OCI-LY7 (cell line): ENCODE measurements around the gene DLX5. TPM values are rescaled to one million over a fixed set of nuclear protein-coding genes. Genes with fewer than 3 reads are reported as not detected.

ENCODE experiments used
- BruUV-seq: library from RNA; stranded (reverse); fragments of 400-500 nt; replicated peaks from 2 replicates; lab custom pipeline; 2021; lab: Mats Ljungman, UMichigan
- CTCF ChIA-PET: fragments of 300-600 bp; sonication (Branson Sonifier 250); formaldehyde crosslinking; loops from one replicate; lab custom pipeline; 2022; ENCODE audit warnings: antibody characterized with exemption; ENCODE audit not compliant: unreplicated experiment; lab: Charles Lee
- POLR2A ChIA-PET: fragments of 300-600 bp; sonication (Branson Sonifier 250); formaldehyde crosslinking; loops from one replicate; lab custom pipeline; 2022; ENCODE audit warnings: antibody characterized with exemption; lab: Charles Lee
- DNase-seq: peaks from one replicate; pipeline ENCODE4 v3.0.0-alpha.2; 2015; ENCODE audit warnings: low spot score
- H2AFZ ChIP-seq: fragments of 200-600 bp; sonication (generic), shearing (Covaris generic); 2 replicates; pipeline ENCODE4 v1.6.1; 2014; ENCODE audit warnings: mild to moderate bottlenecking, antibody characterized with exemption, low read length, moderate library complexity
- H3K27ac ChIP-seq: fragments of 200-600 bp; sonication (generic); 2 replicates; pipeline ENCODE4 v1.5.1; 2014; ENCODE audit warnings: mixed run types, low read depth, mild to moderate bottlenecking, moderate library complexity, low read length, inconsistent platforms; ENCODE audit not compliant: poor library complexity, severe bottlenecking
- H3K36me3 ChIP-seq: fragments of 200-600 bp; sonication (generic); 2 replicates; pipeline ENCODE4 v1.6.1; 2014; ENCODE audit warnings: mild to moderate bottlenecking, antibody characterized with exemption, low read length, moderate library complexity, mixed read lengths; ENCODE audit not compliant: insufficient read depth
- H3K4me1 ChIP-seq: fragments of 200-600 bp; sonication (generic); 2 replicates; pipeline ENCODE4 v1.5.1; 2014; ENCODE audit warnings: mild to moderate bottlenecking, low read length; ENCODE audit not compliant: insufficient read depth, poor library complexity, severe bottlenecking
- H3K4me2 ChIP-seq: fragments of 200-600 bp; sonication (generic); 2 replicates; pipeline ENCODE4 v1.6.1; 2014; ENCODE audit warnings: mild to moderate bottlenecking, low read length
- H3K4me3 ChIP-seq: fragments of 200-600 bp; sonication (generic); 2 replicates; pipeline ENCODE4 v1.5.1; 2014; ENCODE audit warnings: mild to moderate bottlenecking, low read depth, low read length; ENCODE audit not compliant: poor library complexity, severe bottlenecking
- H3K79me2 ChIP-seq: fragments of 200-600 bp; sonication (generic); 2 replicates; pipeline ENCODE4 v1.6.1; 2016; ENCODE audit warnings: low read depth, mild to moderate bottlenecking, low read length, moderate library complexity, mixed read lengths; ENCODE audit not compliant: insufficient read depth
- H3K9me2 ChIP-seq: fragments of 200-600 bp; sonication (generic); 2 replicates; pipeline ENCODE4 v1.6.1; 2016; ENCODE audit warnings: mild to moderate bottlenecking, low read length, mixed read lengths; ENCODE audit not compliant: insufficient read depth
- H3K9me3 ChIP-seq: fragments of 200-600 bp; sonication (generic); 2 replicates; pipeline ENCODE4 v1.6.1; 2014; ENCODE audit warnings: mild to moderate bottlenecking, mixed run types, low read length, mixed read lengths
- H4K20me1 ChIP-seq: fragments of 200-600 bp; sonication (generic); 2 replicates; pipeline ENCODE4 v1.6.1; 2014; ENCODE audit warnings: mild to moderate bottlenecking, antibody characterized with exemption, low read length, moderate library complexity, mixed read lengths; ENCODE audit not compliant: insufficient read depth
- CTCF ChIP-seq: fragments of 200-600 bp; sonication (generic); conservative IDR thresholded peaks from 2 replicates; pipeline ENCODE4 v1.5.1; 2014; ENCODE audit warnings: mild to moderate bottlenecking, antibody characterized with exemption, low read length, moderate library complexity, mixed read lengths
- EZH2phosphoT487 ChIP-seq: fragments of 200-600 bp; sonication (generic); IDR thresholded peaks from 2 replicates; pipeline ENCODE4 v1.6.1; 2018; ENCODE audit warnings: low read depth, borderline replicate concordance, mild to moderate bottlenecking, mixed run types, antibody characterized with exemption, low read length, moderate library complexity, mixed read lengths
- intact Hi-C: fragments of 100-400 bp; cut with micrococcal nuclease; formaldehyde crosslinking; loops from one replicate; pipeline ENCODE4 v1.10.0; 2022; ENCODE audit not compliant: unreplicated experiment
- total RNA-seq, 2 experiments: library from RNA; depleted of rRNA in 1 of 2; stranded (reverse); fragments of >200 nt in 1 of 2; shearing (Covaris generic) in 1 of 2; gene quantifications; 2 replicates each; pipeline ENCODE4 v1.2.3, GENCODE V29; 2014 to 2022

DLX5 gene
- total RNA-seq, 2 experiments from 2014 or later = not detected

GRCh38 chr7:97015756-97016380 lies 8.8 kb downstream of the DLX5 start:
- H4K20me1 ChIP-seq = no peaks in the 10 kb centered on the region
- no TSS peak for BruUV-seq
- CTCF ChIA-PET = no interaction called here

GRCh38 chr7:97015279-97015678 lies 9.4 kb downstream of the DLX5 start:
- BruUV-seq = no TSS peak
- Histone ChIP-seq H2AFZ (no peak overlapping the region), H3K9me2 (no peaks in the 10 kb centered on the region), H3K36me3 (no peaks in the 10 kb centered on the region), H3K79me2 (no peaks in the 10 kb centered on the region), H3K4me1 (no peaks in the 10 kb centered on the region), H3K4me3 (no peak overlapping the region), H4K20me1 (no peaks in the 10 kb centered on the region), H3K9me3 (no peaks in the 10 kb centered on the region), H3K27ac (no peak overlapping the region), H3K4me2 (no peak overlapping the region)
- intact Hi-C loops = no loop called here
- no peak for TF ChIP-seq EZH2phosphoT487
- TF ChIP-seq CTCF = no peak
- CTCF ChIA-PET = no interaction called here
- POLR2A ChIA-PET = interaction anchor here (0.6 to 0.7 kb wide), 2 partner anchors 79 to 108 kb away, joined by 3 read pairs; no protein-coding TSS in a partner anchor
- DNase-seq = no peak

More at GRCh38 chr7:97015756-97016380, 8.8 kb downstream of the DLX5 start:
- Histone ChIP-seq H3K4me3 (no peak overlapping the region), H2AFZ (no peak overlapping the region), H3K9me3 (no peaks in the 10 kb centered on the region), H3K79me2 (no peaks in the 10 kb centered on the region), H3K9me2 (no peaks in the 10 kb centered on the region), H3K4me1 (no peaks in the 10 kb centered on the region), H3K36me3 (no peaks in the 10 kb centered on the region), H3K27ac (no peak overlapping the region), H3K4me2 (no peak overlapping the region)
- TF ChIP-seq CTCF (no peak), EZH2phosphoT487 (no peak)
- intact Hi-C loops = no loop called here
- DNase-seq = no peak
- POLR2A ChIA-PET = interaction anchor here (0.6 to 0.7 kb wide), 2 partner anchors 79 to 108 kb away, joined by 3 read pairs; no protein-coding TSS in a partner anchor

- intact Hi-C loops = no loop called here
- CTCF ChIA-PET = no interaction called here
- H4K20me1 ChIP-seq = no peaks in the 10 kb centered on the region
- H3K9me2 ChIP-seq = no peaks in the 10 kb centered on the region
- no peaks in the 10 kb centered on the region for H3K36me3 ChIP-seq
- TF ChIP-seq EZH2phosphoT487 = no peak
- TF ChIP-seq CTCF = no peak
- BruUV-seq = no TSS peak
- no peak for DNase-seq
- no peaks in the 10 kb centered on the region for H3K79me2 ChIP-seq
- POLR2A ChIA-PET = interaction anchor here (0.7 to 0.8 kb wide), 2 partner anchors 27 to 50 kb away, joined by 4 to 7 read pairs; no protein-coding TSS in a partner anchor
- H3K9me3 ChIP-seq = no peaks in the 10 kb centered on the region
- H3K4me2 ChIP-seq = no peak overlapping the region
- H3K27ac ChIP-seq = no peak overlapping the region
- H3K4me3 ChIP-seq = no peak overlapping the region
- no peak overlapping the region for H2AFZ ChIP-seq
- H3K4me1 ChIP-seq = no peaks in the 10 kb centered on the region
Observed at GRCh38 chr7:97014145-97014750, 10.4 kb downstream of the DLX5 start.
